ENCODE results near the gene PPRC1.

PPRC1 gene, protein sequence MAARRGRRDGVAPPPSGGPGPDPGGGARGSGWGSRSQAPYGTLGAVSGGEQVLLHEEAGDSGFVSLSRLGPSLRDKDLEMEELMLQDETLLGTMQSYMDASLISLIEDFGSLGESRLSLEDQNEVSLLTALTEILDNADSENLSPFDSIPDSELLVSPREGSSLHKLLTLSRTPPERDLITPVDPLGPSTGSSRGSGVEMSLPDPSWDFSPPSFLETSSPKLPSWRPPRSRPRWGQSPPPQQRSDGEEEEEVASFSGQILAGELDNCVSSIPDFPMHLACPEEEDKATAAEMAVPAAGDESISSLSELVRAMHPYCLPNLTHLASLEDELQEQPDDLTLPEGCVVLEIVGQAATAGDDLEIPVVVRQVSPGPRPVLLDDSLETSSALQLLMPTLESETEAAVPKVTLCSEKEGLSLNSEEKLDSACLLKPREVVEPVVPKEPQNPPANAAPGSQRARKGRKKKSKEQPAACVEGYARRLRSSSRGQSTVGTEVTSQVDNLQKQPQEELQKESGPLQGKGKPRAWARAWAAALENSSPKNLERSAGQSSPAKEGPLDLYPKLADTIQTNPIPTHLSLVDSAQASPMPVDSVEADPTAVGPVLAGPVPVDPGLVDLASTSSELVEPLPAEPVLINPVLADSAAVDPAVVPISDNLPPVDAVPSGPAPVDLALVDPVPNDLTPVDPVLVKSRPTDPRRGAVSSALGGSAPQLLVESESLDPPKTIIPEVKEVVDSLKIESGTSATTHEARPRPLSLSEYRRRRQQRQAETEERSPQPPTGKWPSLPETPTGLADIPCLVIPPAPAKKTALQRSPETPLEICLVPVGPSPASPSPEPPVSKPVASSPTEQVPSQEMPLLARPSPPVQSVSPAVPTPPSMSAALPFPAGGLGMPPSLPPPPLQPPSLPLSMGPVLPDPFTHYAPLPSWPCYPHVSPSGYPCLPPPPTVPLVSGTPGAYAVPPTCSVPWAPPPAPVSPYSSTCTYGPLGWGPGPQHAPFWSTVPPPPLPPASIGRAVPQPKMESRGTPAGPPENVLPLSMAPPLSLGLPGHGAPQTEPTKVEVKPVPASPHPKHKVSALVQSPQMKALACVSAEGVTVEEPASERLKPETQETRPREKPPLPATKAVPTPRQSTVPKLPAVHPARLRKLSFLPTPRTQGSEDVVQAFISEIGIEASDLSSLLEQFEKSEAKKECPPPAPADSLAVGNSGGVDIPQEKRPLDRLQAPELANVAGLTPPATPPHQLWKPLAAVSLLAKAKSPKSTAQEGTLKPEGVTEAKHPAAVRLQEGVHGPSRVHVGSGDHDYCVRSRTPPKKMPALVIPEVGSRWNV (N-terminal part only)

GRCh38 chr10:102132563-102133372 is at the start of gene PPRC1:
PPRC1 (plus strand) TSS chr10:102133040; CDS start chr10:102133069, 29 bp downstream.
- Histone ChIP-seq H3K27ac (ENCODE audit: low read depth, low read length) (peak within 1 kb of the TSS; percentile 85), H3K36me3 (ENCODE audit: insufficient read depth, low read length) (peaks cover 8% of the 10 kb centered on the region; the same call in 1 of the 2 replicates), H3K27me3 (ENCODE audit: insufficient read depth, low read length) (no peaks in the 10 kb centered on the region), H3K4me3 (ENCODE audit: low read depth, low read length) (peak within 1 kb of the TSS; percentile 94), H3K79me2 (ENCODE audit: control insufficient read depth, insufficient read depth, low read length, unreplicated experiment) (peaks cover 49% of the 10 kb centered on the region), H3K4me1 (ENCODE audit: control insufficient read depth, insufficient read depth, low read length, unreplicated experiment) (peaks cover 29% of the 10 kb centered on the region), H2AFZ (ENCODE audit: low read length, unreplicated experiment) (peak within 1 kb of the TSS; percentile 64)

- H2AFZ ChIP-seq (ENCODE audit: low read length, unreplicated experiment) = no peak overlapping the region
- H3K4me1 ChIP-seq (ENCODE audit: control insufficient read depth, insufficient read depth, low read length, unreplicated experiment) = no peaks in the 10 kb centered on the region
- H3K36me3 ChIP-seq (ENCODE audit: insufficient read depth, low read length) = no peaks in the 10 kb centered on the region
- H3K4me3 ChIP-seq (ENCODE audit: low read depth, low read length) = no peak overlapping the region
- no peak overlapping the region for H3K27ac ChIP-seq (ENCODE audit: low read depth, low read length)
- H3K27me3 ChIP-seq (ENCODE audit: insufficient read depth, low read length) = no peaks in the 10 kb centered on the region
- H3K79me2 ChIP-seq (ENCODE audit: control insufficient read depth, insufficient read depth, low read length, unreplicated experiment) = no peaks in the 10 kb centered on the region
Measured at GRCh38 chr10:102083541-102083940, 49.3 kb upstream of the PPRC1 start.

DNA sequence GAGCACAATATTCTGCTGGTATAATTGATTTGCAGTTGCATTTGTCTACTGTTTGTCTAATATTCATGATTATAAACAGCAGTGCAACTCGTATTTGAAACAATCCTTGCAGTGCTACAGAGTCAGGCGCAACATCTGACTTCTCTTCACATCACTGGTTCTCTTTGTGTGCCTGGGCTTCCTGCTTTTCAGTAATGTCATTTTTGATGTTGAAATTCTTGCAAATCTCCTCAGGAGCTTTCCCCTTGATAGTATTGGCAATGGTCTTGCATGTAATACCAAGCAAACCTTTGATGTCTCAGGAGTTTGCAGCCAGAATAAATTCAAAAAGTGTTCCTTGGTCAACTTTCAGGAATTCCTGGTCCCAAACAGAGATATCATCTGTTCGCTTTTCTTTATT is 47.5 kb upstream of the PPRC1 start:
- H3K4me1 ChIP-seq (ENCODE audit: control insufficient read depth, insufficient read depth, low read length, unreplicated experiment) = peaks cover under 1% of the 10 kb centered on the region
- H3K4me3 ChIP-seq (ENCODE audit: low read depth, low read length) = no peak overlapping the region
- H3K27me3 ChIP-seq (ENCODE audit: insufficient read depth, low read length) = no peaks in the 10 kb centered on the region
- no peak overlapping the region for H3K27ac ChIP-seq (ENCODE audit: low read depth, low read length)
- no peaks in the 10 kb centered on the region for H3K79me2 ChIP-seq (ENCODE audit: control insufficient read depth, insufficient read depth, low read length, unreplicated experiment)
- H2AFZ ChIP-seq (ENCODE audit: low read length, unreplicated experiment) = no peak overlapping the region
- H3K36me3 ChIP-seq (ENCODE audit: insufficient read depth, low read length) = no peaks in the 10 kb centered on the region

- Histone ChIP-seq H3K4me1 (ENCODE audit: control insufficient read depth, insufficient read depth, low read length, unreplicated experiment) (peaks cover 5% of the 10 kb centered on the region), H3K79me2 (ENCODE audit: control insufficient read depth, insufficient read depth, low read length, unreplicated experiment) (no peaks in the 10 kb centered on the region), H3K36me3 (ENCODE audit: insufficient read depth, low read length) (no peaks in the 10 kb centered on the region), H3K4me3 (ENCODE audit: low read depth, low read length) (no peak overlapping the region), H2AFZ (ENCODE audit: low read length, unreplicated experiment) (no peak overlapping the region), H3K27ac (ENCODE audit: low read depth, low read length) (no peak overlapping the region), H3K27me3 (ENCODE audit: insufficient read depth, low read length) (no peaks in the 10 kb centered on the region)
Measured at GRCh38 chr10:102086196-102086595, 46.6 kb upstream of the PPRC1 start.

DNA sequence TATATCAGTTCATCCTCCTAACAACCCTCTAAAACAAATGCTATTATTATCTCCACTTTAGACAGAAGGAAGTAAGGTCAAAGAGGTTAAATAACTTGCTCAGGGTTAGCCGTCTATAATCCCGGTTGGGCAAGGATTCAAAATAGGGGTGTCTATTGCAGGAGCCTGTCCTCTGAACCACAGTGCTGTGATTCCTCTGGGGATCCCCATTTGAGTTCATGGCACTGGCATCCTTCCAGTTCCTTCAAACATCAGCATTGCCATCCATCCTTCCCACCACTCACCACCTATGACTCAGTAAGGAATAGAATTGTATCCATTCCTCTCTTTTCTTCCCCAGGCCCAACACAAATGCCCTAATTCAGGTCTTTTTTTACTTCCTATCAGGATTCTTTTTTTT is 42.1 kb upstream of the PPRC1 start:
- Histone ChIP-seq H3K36me3 (ENCODE audit: insufficient read depth, low read length) (no peaks in the 10 kb centered on the region), H3K79me2 (ENCODE audit: control insufficient read depth, insufficient read depth, low read length, unreplicated experiment) (no peaks in the 10 kb centered on the region), H3K4me3 (ENCODE audit: low read depth, low read length) (no peak overlapping the region), H3K27me3 (ENCODE audit: insufficient read depth, low read length) (no peaks in the 10 kb centered on the region), H3K4me1 (ENCODE audit: control insufficient read depth, insufficient read depth, low read length, unreplicated experiment) (peaks cover 5% of the 10 kb centered on the region), H2AFZ (ENCODE audit: low read length, unreplicated experiment) (no peak overlapping the region), H3K27ac (ENCODE audit: low read depth, low read length) (no peak overlapping the region)

DNA sequence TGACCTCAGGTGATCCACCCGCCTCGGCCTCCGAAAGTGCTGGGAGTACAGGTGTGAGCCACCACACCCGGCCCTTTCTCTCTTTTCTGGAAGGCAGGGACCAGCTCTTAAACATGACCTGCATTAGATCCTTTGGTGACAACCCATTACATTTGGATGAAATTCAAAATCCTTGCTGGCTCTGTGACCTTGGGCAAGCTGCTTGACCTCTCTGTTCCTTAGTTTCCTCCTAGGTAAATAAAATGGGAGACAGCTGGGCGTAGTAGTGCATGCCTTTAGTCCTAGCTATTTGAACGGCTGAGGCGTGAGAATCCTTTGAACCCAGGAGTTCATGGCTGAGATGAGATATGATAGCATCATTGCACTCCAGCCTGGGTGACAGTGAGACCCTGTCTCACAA is 36.4 kb upstream of the PPRC1 start:
- no peak overlapping the region for H2AFZ ChIP-seq (ENCODE audit: low read length, unreplicated experiment)
- H3K79me2 ChIP-seq (ENCODE audit: control insufficient read depth, insufficient read depth, low read length, unreplicated experiment) = no peaks in the 10 kb centered on the region
- no peaks in the 10 kb centered on the region for H3K27me3 ChIP-seq (ENCODE audit: insufficient read depth, low read length)
- H3K4me3 ChIP-seq (ENCODE audit: low read depth, low read length) = no peak overlapping the region
- H3K4me1 ChIP-seq (ENCODE audit: control insufficient read depth, insufficient read depth, low read length, unreplicated experiment) = no peaks in the 10 kb centered on the region
- H3K27ac ChIP-seq (ENCODE audit: low read depth, low read length) = no peak overlapping the region
- no peaks in the 10 kb centered on the region for H3K36me3 ChIP-seq (ENCODE audit: insufficient read depth, low read length)

DNA sequence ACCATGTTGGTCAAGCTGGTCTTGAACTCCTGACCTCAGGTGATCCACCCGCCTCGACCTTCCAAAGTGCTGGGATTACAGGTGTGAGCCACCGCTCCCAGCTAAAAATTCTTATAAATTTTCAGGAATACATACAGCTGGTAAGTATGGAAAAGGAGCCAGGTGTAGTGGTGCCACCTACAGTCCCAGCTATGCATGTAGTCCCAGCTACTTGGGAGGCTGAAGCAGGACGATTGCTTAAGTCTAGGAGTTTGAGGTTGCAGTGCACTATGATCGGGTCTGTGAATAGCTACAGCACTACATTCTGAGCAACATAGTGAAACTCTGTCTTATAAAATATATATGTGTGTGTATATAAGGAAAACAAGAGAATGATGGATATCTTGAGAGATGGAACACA is 31.7 kb upstream of the PPRC1 start:
- no peaks in the 10 kb centered on the region for H3K27me3 ChIP-seq (ENCODE audit: insufficient read depth, low read length)
- H3K36me3 ChIP-seq (ENCODE audit: insufficient read depth, low read length) = no peaks in the 10 kb centered on the region
- H3K4me1 ChIP-seq (ENCODE audit: control insufficient read depth, insufficient read depth, low read length, unreplicated experiment) = no peaks in the 10 kb centered on the region
- H3K27ac ChIP-seq (ENCODE audit: low read depth, low read length) = no peak overlapping the region
- no peak overlapping the region for H3K4me3 ChIP-seq (ENCODE audit: low read depth, low read length)
- no peaks in the 10 kb centered on the region for H3K79me2 ChIP-seq (ENCODE audit: control insufficient read depth, insufficient read depth, low read length, unreplicated experiment)
- H2AFZ ChIP-seq (ENCODE audit: low read length, unreplicated experiment) = no peak overlapping the region

GRCh38 chr10:102102421-102102820 is 30.4 kb upstream of the PPRC1 start:
- peak overlapping the region; percentile 5; the same call in 1 of the 2 replicates for H3K27ac ChIP-seq (ENCODE audit: low read depth, low read length)
- H3K27me3 ChIP-seq (ENCODE audit: insufficient read depth, low read length) = no peaks in the 10 kb centered on the region
- H3K4me3 ChIP-seq (ENCODE audit: low read depth, low read length) = no peak overlapping the region
- no peaks in the 10 kb centered on the region for H3K4me1 ChIP-seq (ENCODE audit: control insufficient read depth, insufficient read depth, low read length, unreplicated experiment)
- H3K79me2 ChIP-seq (ENCODE audit: control insufficient read depth, insufficient read depth, low read length, unreplicated experiment) = no peaks in the 10 kb centered on the region
- H3K36me3 ChIP-seq (ENCODE audit: insufficient read depth, low read length) = no peaks in the 10 kb centered on the region
- no peak overlapping the region for H2AFZ ChIP-seq (ENCODE audit: low read length, unreplicated experiment)

GRCh38 chr10:102106998-102107397 is 25.8 kb upstream of the PPRC1 start:
- Histone ChIP-seq H3K27ac (ENCODE audit: low read depth, low read length) (no peak overlapping the region), H3K4me1 (ENCODE audit: control insufficient read depth, insufficient read depth, low read length, unreplicated experiment) (no peaks in the 10 kb centered on the region), H3K36me3 (ENCODE audit: insufficient read depth, low read length) (peaks cover 10% of the 10 kb centered on the region; the same call in 1 of the 2 replicates), H2AFZ (ENCODE audit: low read length, unreplicated experiment) (no peak overlapping the region), H3K4me3 (ENCODE audit: low read depth, low read length) (no peak overlapping the region), H3K27me3 (ENCODE audit: insufficient read depth, low read length) (no peaks in the 10 kb centered on the region), H3K79me2 (ENCODE audit: control insufficient read depth, insufficient read depth, low read length, unreplicated experiment) (peaks cover 9% of the 10 kb centered on the region)

All from ACC112 (cell line).